Renal cortical epithelial cell (primary cell): ENCODE data around the gene RUFY4. TPM values are rescaled to one million over a fixed set of nuclear protein-coding genes. Genes with fewer than 3 reads are reported as not detected.
"Not testable (repeated sequence)": the region's sequence is repeated elsewhere in the genome, so short reads cannot be mapped to it uniquely, and the experiment has no call there.

Experiments used
- DNase-seq: peaks from one replicate; pipeline ENCODE4 v3.0.0-alpha.2; 2011; ENCODE audit warnings: low read depth
- total RNA-seq: library from RNA; depleted of rRNA; stranded (reverse); fragments of >200 nt; gene quantifications from 2 replicates; pipeline ENCODE4 v1.2.3, GENCODE V29; 2014

The RUFY4 gene
- total RNA-seq, 1 donor from 2014 or later = not detected

DNA sequence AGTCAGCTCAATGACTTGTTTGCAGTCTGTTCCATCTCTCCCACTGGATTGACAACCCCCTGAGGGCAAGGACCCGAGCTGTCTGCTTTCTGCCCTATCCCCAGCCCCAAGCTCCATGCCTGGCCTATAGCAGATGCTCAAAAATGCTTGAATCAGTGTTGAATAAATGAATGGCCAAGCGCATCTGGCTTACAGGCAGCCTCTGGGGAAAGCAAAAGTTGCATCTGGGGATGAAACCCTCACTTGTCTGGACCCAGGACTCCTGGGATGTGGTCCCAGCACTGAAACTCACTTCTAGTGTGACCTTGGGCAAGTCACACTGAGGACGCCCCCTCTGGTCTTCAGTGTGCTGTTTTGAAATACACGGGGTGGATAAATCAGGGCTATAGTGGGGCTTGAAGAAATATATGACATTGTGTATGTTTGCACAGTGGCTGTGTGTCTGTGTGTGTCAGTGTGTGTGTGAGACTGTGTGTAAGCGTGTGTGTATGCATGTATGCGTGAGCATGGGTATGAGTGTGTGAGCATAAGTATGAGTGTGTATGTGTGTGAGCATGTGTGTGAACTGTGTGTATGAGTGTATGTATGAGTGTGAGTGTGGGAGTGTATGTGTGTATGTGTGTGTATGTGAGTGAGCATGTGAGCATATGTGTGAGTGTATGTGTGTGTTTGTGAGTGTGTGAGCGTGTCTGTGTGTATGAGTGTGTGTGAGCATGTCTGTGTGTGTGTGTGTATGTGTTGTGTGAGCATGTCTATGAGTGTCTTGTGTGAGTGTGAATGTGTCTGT lies 38.5 kb upstream of the RUFY4 start:
- no peak for DNase-seq

DNA sequence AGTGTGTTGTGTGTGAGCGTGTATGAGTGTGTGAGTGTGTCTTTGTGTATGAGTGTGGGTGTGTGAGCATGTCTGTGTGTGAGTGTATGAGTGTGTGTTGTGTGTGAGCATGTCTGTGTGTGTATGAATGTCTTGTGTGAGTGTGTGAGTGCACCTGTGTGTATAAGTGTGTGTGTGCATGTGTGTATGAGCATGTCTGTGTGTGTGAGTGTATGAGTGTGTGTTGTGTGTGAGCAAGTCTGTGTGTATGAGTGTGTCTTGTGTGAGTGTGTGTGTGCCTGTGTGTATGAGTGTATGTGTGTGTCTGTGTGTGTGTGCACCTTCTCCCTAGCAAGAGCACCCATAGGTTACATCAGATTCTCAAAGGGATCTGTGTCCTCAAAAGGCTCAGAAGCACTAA lies 37.8 kb upstream of the RUFY4 start:
- DNase-seq = no peak

DNA sequence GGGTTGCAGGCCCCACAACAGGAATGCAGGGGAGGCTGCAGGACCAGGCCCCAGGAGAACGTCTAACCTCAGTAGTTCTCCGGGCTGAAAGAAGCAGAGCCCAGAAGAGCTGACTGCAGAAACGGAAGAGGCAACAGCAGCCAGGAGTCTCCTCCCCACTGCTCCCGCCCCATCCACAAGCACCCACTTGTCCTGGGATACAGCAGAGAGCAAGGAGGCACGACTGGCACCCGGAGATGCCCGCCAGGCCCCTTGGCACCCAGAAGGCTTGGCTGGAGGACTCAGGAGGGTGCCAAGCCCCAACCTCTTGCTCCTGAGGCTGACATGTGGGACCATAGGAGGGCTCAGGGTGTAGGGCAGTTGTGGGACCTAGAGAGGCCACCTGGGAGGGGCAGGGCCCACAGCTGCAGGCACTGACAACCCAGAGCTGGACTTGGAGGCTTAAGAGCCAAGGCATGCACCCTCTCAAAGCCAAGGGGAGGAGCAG lies 37.2 kb upstream of the RUFY4 start:
- DNase-seq = no peak

DNA sequence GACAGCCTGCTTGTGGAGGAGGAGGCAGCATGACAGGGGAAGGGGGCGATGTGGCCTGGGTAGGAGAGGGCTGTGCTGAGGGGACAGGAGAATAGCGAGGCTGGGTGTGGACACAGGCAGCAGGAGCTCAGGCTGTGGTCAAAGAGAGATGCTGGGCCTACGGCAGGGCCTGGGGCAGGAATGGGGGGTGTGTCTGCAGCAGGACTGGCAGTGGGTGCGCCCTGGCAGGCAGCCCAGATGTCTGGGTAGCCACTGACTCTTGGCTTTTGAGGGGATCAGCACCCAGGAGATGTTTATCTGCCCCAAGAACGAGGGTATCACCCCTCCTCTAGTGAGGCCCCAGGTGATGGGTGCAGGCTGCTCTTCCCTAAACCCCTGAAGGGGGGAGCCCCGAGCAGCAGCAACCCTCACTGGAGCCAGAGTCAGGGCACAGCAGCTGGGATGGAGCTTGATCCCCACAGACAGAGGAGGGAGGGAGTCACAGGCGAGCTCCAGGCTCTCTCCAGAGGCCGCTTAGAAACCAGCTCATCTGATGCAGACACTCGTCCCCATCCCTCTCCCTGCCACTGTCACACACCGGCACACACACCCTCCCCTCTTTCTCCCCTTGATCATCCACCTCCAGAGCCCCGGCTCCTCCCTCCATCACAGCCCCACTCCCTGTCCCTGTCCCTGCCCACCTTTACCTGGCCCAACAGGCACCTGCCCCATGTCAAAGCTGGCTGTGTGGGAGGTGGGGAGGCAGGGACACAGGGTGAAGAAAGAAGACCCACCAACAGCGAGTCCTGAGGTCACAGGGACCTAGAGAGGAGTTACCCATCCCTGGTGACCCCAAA lies 36.5 kb upstream of the RUFY4 start:
- DNase-seq = no peak

DNA sequence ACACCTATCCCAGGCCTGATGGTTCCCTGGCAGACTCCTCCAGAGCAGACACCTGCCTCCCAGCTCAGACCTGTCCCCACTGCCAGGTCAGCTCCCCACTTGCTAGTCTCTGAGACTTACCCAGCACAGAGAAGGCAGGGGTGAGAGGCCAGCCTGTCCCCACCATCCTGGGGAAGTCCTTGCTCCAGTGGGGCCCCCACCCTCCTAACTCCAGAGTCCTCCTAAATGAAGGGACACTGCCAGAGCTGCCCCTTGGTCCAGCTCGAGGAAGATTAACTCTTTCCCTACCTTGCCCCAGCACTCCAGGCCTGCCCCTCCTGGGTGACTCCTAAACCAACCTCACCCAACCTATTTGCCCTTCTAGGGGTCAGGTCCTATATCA lies 35.9 kb upstream of the RUFY4 start:
- no peak for DNase-seq

DNA sequence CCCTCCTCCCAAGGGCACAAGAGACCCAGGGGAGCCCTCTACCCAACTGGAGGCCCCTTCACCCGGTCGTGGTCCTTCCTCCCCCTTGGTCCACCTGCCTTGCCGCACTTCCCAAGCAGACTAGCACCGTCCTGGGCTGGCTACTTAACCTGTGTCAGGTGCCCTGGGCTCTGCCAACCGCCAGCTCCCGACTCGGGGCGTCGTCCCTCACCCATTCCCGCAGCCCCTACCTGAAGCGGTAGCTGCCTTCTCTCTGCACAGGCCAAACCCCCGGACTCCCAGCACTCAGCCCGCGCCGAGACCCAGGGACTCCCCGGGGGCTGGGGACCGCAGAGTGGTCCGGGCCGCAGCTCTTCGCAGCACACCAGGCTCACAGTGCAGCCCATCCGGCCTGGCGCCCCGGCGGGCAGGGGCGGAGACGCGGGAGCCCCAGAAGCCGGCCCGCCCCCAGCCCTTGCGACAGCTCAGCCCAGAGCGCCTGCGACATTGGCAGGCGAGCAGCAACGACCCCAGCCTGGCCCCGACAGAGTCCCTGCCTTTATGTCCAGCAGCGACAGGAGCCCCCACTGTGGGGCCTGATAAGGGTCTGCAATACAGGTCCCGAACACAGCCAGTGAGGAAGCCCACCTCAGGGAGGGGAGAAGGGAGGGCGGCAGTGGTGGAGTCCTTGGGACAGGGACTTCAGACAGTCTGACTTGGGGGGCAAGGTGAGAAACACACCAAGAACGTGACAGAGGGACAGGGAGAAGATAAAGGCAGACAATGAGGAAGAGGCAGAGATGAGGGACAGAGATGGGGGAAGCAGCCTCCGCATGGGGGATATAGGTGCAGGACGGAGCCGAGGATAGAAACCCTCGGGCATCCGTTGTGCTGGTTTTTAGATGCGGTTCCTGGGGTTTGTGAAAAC lies 35.2 kb upstream of the RUFY4 start:
- DNase-seq = no peak

DNA sequence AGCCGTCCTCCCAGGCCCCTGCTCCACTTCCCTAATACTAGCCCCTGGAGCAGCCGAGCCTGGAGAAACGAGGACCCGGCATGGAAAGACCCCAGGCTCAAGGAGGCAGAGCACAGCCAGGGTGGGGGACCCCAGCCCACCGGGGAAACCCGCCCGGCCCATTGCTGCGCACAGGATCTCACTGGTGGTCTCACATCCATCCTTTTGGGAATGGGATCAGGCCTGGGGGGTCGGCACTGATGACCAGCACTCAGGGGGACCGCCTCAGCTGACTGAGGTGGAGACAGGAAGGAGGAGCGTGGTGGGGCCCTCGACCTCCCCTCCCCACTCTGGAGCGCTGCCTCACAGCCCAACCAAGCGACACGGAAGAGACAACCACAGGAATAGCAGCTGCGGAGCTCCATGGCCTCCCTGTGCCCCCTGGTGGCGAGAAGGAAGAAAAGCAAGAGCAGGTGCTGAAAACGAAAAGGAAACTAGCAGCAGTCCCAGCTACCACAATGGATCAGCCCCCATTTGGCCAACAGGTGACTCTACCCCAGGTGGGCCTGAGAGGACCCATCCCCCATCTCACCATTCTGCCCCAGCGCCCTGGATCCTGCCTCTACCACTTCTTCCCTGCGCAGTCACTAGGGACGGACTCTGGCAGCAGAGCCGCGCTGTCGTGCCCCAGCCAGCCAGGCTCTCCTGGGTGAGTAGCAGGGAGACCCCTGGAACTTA lies 34.4 kb upstream of the RUFY4 start:
- peak; percentile 27 for DNase-seq

DNA sequence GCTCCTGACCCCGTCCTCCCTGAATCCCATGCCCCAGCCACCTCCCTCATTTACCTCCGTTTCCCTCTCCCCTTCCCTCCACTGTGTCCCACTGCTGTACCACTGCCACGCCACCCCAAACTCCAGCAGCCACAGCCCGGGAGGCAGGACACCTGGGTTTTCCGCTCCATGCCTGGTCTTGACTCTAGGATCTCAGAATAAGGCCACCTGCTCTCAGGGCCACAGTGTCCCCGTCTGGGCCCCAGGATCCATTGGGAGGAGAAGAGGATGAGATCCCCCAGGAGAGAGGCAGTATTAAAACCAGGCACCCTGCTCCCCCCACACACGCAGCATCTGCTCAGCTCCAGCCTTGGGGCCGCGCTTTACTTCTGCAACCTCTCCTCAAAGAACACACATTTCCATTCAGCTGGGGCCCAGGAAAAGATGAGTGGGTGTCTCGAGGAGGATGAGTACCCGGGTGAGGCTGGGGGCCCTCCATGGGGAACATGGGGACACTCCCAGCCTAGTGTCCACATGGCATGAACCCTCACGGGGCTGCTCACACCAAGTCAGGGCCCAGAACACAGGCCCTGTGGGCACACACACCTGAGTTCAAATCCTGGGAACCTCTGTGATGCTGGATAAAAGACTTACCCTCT lies 33.5 kb upstream of the RUFY4 start:
- no peak for DNase-seq

DNA sequence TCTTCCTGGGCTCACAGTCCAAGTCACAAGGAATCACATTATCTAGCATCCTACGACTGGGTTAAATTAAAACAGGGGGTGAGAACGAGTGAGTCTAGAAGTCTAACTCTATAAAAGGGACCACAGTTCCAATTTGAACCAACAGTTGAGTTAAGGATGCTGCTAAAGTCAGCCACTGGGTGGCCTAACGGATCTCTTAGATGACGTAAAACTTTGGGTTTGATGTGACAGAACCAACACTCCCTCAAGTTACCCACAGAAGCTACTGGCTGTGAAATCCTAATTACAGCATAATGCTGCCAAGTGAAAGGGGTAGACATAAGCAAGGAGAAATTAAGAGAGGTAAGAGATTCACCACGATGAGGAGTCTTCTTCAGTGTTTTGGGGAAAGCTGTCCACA lies 32.7 kb upstream of the RUFY4 start:
- DNase-seq = no peak

DNA sequence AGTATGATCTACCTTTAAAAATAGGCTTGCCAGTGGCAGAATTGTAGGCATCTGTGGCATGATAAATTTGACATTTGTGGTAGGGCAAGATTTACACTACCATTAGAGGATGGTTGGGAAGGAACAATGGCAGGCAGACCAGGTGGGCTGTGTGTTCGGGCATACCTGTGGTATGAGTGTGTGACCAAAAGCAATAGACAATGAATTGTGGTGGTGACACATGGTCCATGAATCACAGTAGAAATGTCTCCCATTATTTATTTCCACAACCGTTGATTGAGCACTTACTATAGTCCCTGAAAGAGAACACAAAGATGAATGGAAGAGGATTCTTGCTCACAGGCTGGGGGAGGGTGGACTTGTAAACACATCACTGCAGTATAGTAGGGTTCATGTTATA lies 29.9 kb upstream of the RUFY4 start:
- peak; percentile 90 for DNase-seq

DNA sequence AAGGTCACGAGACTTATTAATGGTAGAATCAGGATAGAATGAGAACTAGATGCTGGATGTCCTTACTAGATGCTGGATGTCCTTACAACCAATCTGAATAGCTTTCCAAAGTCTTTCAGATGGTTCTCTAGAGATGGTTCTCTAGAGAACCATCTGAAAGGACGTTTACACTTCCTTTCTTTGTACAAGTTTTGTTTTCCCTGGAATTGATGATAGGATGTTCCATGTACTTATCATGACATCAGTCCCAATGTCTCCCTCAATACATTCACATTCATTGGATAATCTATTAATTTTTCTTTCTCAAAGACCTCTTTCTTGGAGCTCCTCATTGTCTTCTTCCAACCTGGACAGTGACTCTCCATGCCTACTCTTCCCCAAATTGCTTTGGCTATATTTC lies 28.2 kb upstream of the RUFY4 start:
- DNase-seq = no peak

DNA sequence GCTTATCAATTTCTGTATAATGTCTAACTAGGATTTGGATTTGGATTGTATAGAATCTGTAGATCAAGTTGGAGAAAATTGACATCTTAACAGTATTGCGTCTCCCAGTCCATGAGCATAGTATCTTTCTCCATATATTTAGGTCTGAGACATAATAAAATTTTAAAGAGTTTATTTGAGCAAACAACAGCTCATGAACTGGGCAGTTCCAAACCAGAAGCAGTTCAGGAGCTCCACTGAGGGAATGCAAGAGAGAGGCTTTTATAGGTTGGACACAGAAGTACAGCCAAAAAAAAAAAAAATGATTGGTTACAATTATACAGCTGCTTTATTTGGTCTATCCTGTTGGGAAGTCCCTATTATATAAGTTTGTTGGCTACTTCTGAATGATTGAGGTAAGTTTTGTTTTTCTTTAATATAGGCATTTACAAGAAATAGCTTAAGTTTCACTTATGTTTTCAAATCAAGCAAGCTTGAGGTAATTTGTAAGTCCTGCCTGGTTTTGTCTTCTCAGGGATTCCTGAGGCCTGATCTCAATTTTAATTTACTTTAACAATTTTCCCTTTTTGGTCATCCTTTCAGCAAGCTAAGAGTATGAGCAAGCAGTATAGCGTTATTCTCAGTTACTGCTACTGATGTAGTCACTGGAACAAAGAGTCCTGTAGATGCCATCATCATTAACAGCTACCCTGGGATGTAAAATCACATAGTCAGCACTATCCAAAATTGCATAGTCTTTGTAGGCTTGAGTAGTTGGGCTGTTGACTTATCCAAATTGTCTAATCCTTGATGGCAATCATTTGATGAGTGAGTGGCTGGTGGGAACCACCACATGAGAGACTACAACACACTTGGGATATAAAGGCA lies 27.5 kb upstream of the RUFY4 start:
- no peak for DNase-seq

DNA sequence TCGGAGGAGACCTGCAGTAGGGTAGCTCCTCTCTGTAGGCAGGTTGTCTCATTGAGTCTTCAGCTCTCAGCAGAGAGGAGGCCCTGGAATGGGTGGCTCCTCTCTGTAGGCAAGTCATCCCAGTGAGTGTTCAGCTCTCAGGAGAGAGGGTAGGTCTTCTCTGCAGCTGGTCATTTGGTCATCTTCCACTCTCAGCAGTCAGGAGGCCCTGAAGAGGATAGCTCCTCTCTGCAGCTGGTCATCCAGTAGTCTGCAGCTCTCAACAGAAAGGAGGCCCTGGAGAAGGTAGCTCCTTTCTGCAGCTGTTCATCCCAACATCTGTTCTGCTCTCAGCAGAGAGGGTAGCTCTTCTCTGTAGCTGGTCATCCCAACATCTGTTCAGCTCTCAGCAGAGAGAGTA lies 26.0 kb upstream of the RUFY4 start:
- DNase-seq = no peak

DNA sequence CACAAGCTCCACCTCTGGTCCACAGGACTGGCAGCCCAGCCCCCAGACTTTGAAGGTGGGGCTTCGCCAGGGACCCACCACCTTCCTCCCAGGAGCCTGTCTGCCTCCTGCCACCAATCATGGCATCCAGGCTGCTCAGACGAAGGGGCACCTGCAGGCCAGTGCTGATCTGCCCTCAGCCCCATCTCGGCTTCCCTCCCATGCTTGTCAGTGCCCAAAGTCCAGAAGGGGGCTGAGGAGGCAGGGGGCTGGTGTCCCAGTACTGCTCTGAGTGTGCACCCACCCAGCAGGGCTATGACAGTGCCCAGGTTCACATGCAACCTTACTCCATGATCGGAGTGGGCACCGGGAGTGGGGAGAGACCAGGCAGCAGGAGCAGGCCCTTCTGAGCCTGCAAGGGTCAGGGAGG lies 25.3 kb upstream of the RUFY4 start:
- DNase-seq = no peak

DNA sequence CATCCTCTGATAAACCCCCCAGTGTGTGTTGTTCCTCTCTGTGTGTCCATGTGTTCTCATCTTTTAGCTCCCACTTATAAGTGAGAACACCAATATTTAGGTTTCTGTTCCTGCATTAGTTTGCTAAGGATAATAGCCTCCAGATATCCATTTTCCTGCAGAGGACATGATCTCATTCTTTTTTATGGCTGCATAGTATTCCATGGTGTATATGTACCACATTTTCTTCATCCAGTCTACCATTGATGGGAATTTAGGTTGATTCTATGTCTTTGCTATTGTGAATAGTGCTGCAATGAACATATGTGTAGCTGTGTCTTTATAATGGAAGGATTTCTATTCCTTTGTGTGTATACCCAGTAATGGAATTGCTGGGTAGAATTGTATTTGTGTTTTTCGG lies 24.5 kb upstream of the RUFY4 start:
- not testable (repeated sequence) for DNase-seq

DNA sequence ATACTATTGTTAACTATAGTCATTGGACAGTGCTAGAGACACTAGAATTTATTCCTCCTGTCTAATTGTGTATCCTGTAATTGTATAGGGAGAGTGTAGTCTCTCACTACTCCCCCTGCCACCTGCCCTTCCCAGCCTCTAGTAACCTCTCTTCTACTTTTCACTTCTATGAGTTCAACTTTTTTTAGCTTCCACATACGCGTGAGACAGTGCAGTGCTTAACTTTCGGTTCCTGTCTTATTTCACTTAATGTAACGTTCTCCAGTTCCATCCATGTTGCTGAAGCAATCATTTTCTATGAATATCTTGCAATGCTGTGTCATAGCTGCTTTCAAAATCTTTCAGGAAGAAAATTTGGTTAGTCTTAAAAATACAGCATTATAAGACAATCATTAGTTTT lies 22.8 kb upstream of the RUFY4 start:
- no peak for DNase-seq

DNA sequence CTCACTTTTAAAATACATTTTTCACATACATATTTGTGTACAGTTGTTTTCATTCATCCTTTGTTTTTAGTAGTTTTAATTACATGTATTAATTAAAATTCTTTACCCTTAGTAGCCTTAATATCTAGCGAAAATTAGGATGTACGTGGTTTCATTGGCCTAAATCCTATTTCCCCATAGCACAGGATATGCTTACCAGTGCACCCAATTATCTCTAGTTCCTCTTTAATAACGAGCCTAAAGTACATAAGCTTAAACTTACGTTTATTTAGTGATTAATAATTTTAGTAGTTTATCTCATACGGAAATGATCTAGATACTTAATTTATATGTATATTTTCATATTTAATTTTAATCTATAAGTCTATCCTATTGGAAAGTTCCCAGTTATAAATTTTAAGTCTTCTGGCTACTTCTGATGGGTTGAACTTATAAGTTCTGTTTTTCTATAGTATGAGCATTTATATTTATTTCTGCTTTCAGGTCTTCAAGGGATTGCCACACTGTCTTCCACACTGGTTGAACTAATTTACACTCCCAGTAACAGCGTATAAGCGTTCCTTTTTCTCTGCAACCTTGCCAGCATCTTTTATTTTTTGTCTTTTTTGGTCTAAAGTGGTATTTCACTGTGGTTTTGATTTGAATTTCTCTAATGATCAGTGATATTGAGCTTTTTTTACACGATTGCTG lies 21.4 kb upstream of the RUFY4 start:
- DNase-seq = no peak

DNA sequence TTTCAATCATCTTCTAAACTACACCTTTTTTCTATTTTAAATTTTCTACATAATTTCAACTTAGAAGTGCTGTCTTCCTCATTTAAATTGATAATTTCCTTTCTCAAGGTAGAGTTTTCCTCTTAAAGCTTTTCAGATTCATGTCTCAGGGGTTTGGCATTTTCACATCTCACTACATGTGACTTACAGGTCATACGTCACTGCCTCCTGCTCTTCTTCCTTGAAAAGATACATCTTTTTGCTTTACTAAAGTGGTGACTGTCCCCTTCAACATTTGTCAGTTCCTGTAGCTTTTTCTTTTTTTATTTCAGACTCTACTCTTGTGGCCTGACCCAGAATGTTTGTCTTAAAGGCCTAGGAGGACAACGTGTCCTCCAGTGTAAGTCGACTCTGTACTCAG lies 17.1 kb upstream of the RUFY4 start:
- no peak for DNase-seq

DNA sequence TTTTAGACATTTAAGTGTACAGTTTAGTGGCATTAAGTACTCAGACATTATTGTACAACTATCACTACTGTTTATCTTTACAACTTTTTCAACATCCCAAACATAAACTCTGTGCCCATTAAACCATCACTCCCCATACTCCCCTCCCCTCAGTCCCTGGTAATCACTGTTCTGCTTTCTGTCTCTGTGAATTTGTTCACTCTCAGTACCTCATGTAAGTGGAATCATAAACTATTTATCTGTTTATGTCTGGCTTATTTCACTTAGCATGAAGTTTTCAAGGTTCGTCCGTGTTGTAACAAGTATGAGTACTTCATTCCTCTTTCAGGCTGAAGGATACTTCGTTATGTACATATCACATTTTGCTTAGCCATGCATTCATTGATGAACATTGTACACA lies 9.8 kb upstream of the RUFY4 start:
- DNase-seq = no peak
